GM19035 (cell line): Measurements from ENCODE around the gene TNS4.

Experiments used
- ATAC-seq: cut with Tn5 transposase; IDR thresholded peaks from one replicate; pipeline ENCODE4 v1.9.1; 2021; ENCODE audit not compliant: unreplicated experiment

TNS4 gene

DNA sequence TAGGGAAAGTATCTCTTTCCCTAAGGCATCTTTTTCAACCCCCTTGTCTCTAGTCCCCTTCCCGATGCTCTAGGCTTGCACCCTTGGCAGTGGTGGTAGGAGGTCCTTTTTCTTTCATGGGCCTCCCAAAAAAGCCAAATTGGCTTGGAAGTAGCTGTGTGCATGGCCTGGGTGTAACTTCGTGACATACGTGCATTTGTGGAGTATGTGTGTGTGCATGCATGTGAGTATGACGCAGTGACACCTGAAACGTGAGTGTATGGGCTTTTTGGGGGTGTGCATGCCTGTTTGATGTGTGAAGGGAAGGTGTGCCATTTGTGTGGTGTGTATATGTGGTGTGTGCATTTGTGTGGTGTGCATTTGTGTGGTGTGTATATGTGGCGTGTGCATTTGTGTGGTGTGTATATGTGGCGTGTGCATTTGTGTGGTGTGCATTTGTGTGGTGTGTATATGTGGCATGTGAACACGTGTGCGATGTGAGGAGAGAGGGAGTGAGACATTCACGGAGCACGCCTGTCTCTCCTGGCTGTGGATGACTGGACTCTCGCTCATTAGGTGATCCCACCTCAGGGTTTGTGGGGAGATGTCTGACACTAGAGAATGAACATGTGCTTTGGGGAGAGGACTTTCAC is 42.5 kb downstream of the TNS4 start:
- no peak for ATAC-seq

DNA sequence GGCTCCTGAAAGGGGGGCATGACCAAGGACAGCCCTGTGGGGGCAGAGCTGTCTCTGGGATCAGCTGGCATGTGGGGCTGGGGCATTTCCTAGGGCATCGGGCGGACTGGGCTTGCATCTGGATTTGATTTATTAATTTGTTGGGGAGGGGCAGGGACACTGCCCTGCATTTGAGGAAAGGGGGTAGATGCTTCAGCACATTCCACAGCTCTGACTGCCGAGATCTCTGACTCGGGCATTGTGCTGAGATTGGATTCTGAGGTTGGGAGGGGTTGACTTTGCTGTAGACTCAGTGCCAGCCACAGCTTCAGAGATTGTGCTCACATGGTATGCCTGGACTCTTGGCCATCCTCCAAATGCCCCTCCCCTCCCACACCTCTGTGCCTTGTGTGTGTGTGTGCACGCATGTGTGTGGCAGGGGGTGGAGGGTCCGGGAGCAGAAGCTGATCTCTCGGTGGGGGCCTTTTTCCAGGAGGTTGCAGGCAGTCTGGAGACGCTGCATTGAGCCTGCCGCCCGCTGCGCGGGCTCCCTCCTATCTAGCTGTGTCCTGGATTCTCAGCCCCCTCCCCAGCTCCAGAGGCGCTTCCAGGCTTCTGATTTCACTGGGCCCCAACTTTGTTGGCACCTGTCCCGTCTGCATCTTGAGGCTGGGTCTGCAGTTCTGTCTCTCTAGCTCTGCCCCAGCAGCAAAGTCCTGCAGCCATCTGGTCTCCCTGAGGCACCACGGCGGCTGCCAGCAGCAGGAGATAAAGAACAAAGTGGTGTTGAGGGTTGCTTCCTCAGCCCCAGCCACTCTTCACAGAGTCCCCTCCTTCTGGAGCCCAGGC is 43.2 kb downstream of the TNS4 start:
- no peak for ATAC-seq

DNA sequence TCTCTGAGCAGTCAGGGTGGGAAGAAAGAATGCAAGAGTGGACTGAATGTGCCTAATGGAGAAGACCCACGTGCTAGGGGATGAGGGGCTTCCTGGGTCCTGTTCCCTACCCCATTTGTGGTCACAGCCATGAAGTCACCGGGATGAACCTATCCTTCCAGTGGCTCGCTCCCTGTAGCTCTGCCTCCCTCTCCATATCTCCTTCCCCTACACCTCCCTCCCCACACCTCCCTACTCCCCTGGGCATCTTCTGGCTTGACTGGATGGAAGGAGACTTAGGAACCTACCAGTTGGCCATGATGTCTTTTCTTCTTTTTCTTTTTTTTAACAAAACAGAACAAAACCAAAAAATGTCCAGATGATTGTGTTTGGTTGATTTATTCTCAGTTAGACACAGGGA is 44.1 kb downstream of the TNS4 start:
- ATAC-seq: no peak

DNA sequence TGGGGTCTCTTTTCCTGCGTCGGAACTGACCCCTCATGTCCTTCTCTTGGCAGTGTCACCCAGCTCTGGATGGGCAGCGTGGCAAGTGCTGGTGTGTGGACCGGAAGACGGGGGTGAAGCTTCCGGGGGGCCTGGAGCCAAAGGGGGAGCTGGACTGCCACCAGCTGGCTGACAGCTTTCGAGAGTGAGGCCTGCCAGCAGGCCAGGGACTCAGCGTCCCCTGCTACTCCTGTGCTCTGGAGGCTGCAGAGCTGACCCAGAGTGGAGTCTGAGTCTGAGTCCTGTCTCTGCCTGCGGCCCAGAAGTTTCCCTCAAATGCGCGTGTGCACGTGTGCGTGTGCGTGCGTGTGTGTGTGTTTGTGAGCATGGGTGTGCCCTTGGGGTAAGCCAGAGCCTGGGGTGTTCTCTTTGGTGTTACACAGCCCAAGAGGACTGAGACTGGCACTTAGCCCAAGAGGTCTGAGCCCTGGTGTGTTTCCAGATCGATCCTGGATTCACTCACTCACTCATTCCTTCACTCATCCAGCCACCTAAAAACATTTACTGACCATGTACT is 44.9 kb downstream of the TNS4 start:
- ATAC-seq: no peak

DNA sequence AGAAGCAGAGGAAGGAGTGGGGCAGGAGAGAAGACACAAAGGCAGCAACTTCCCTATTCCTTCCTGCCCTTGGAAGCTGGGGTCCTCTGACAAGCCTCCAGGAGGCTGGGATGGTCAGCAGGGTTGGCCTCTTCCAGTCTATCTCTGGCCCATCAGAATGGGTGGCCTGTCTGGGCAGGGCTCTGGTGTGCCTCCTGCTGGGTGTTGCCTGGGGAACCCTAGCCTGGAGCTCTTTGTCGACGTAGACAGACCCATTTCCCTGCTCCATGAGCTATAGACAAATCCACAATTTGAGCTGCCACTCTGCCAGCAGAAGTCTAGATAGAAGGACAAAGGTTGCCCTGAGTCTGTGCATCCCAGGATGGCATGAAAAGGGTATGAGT is 46.8 kb downstream of the TNS4 start:
- no peak for ATAC-seq

DNA sequence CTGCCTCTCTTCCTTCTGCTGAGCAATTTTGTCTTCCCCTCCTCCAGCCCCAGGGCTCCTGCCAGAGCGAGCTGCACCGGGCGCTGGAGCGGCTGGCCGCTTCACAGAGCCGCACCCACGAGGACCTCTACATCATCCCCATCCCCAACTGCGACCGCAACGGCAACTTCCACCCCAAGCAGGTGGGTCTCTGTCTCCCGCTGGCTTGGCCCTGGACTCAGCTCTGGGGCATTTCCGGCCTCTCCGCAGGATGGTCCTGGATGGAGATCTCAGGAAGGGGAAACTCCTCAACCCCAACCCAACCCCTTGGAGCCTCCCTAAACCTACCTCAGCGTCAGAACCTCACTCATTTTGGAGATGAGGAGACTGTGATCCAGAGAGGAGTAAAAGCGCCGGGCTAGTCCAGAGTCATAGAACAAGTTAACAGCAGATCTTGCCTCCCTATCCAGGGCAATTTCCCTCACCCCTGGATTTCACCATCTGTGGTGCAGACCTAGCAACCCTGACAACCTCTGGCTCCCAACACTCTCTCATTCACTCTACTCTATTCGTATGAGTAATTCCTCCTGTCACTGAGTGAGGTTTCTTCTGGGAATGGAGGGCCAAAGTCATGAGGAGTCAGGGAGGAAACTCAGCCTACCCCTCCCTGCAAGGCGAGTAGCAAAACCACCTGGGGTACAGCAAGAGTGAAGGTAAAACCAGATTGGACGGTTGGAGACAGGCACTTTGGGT is 47.4 kb downstream of the TNS4 start:
- ATAC-seq: no peak

DNA sequence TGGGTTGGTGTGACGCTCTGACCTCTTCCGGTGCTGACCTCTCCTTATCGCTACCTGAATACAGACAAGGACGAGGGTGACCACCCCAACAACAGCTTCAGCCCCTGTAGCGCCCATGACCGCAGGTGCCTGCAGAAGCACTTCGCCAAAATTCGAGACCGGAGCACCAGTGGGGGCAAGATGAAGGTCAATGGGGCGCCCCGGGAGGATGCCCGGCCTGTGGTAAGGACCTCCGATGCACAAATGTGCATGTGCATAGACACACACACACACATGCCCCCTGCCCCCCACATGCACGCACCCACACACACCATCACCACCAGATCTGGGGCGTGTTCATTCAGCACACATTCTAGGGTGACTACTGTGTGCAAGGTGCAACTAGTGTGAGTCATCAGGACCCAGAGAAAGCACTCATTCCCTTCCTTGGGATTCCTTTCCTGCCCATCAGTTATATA is 48.5 kb downstream of the TNS4 start:
- no peak for ATAC-seq

DNA sequence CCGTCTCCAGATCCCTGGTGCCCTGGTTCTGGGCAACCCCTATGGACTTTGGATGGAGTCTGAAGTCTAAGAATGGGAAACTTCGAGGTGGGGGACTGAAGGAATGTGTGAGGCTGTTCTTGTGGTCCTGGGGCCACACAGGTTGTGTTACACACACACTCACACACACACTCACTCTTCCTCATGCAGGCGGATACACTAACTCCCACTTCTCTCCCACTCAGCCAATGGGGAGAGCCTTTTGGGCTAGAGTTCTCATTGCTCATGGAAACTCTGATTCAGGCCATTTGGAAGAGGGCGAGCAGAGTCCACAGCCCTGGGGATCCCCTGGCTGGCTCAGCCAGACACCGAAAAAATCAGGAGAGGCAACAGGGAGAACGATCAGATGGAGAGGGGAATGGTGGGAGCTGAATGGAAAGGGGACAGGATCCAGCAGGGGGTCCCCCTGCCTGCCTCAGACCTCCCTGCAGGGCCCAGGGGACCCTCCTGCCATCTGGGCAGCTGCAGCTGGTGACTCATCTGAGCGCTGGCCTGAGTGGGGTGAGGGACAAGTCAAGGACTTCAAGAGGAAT is 49.1 kb downstream of the TNS4 start:
- ATAC-seq: no peak

DNA sequence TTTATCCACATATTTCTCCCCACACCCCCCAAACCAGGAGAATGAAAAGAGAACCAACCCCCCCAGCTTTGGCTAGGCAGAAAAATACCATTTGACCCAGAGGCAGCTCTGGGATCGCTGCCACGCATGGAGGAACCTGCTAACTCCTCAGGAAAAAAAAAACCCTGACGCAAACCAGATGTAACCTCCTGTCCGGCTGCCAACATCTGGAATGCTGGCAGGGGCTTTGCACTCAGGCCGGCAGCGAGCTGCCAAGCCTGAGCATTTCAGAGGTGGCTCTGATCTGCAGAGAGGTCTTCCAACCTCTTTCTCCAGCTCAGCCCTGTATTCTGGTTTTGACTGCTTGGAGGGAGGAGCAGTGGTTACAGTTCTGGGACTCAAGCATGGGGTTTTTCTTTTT is 50.0 kb downstream of the TNS4 start:
- no peak for ATAC-seq

DNA sequence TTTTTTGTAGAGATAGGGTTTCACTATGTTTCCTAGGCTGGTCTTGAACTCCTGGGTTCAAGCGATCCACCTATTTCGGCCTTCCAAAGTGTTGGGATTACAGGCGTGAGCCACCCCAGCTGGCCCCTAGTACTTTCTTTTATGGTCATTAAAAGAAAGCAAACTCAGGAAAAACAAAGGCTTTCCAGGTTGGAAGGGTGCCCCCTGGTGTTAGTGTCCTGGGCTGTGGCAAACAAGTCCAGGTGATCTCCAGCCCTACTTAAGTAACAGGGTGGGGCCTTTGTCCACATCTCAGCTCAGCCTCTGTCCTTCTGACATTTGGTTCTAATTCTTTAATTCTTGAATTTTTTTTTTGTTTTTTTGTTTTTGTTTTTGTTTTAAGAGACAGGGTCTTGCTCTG is 51.2 kb downstream of the TNS4 start:
- ATAC-seq: no peak

DNA sequence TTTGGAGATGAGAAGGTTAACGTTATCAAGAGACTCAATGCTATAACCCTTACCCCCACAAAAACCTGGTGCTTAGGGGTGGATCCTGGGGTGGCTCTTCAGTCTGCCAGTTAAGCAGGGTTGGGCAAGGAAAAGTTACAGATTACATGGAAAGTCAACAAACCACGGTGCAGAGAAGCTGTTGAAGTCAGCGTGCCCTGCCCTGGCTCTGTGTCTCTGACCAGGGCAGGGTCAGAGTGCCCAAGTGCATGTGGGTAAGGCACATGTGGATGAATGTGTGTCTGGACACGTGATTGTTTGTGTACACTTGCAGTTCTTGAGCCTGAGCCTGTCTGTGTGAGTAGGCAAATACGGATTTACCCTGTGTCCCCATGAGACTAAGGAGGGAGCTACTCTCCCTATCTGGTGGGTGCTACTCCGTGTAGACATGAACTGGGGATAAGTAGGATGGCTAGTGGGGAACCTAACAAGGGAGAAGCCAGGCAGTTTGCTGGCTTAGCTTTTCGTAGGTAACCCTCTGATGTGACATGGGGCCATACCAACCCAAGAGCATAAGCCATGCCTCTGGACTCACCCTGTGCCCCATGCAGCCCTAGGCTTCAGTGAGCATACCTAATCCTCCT is 52.7 kb downstream of the TNS4 start:
- no peak for ATAC-seq

DNA sequence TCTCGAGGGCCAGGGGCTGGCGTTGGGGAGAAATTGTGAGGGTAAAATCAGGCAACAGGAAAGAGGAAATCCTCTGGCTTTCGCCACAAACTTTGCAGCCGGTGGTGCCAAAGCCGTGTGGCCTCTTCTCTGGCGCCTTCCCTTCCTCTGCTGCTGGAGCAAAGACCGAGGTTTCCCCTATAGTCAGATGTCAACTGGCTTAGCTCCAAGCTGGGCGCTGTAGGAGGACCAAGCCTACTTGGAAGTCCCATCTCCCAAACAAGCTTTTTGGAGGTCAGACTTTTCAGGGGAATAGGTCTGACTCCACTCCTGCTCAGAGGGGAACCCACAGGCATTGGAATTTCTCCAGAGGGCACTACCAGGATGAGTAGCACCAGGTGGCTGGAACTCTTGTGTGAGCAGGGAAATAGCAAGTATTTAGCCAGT is 53.2 kb downstream of the TNS4 start:
- no peak for ATAC-seq

DNA sequence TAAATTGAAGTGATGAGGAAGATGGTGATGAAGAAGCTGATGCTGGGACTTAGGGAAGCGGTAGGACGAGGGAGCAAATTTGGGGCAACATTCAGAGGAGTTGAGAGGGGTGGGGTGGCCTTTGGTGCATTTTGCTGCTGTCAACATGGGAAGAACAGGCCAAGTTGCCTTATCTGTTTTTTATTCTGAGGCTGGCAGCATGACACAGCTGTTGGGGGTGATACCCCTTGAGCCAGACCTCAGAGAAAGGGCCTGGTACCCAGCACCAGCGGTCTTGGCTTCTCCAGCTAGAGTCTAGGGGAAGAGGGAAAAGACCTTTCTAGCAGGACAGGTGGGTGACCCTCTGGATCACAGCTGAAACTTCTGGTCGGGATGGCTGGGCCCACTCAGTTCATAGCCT is 53.6 kb downstream of the TNS4 start:
- ATAC-seq: no peak

DNA sequence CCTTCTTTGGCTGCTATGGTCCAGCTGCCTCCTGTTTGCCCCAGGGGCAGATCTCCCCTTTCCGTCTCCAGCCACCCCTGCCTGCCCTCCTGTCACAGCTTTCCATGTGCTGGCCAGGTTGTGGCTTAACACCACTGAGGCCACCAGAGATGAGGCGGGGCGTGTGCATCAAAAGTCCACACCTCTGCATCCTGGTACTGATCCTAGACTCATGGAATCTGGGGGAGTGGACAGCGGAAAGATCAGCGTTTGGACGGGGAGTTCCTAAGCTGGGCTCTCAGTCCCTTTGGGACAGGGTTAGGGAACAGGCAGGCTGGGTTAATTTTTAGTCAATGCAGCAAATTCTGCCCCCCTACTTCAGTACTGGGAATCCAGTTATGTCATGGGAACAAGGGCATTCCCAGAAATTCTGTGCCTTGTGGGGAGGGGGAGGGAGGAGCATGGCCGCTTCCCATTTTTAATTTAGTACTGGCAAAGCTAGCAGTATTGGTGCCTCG is 54.2 kb downstream of the TNS4 start:
- no peak for ATAC-seq

DNA sequence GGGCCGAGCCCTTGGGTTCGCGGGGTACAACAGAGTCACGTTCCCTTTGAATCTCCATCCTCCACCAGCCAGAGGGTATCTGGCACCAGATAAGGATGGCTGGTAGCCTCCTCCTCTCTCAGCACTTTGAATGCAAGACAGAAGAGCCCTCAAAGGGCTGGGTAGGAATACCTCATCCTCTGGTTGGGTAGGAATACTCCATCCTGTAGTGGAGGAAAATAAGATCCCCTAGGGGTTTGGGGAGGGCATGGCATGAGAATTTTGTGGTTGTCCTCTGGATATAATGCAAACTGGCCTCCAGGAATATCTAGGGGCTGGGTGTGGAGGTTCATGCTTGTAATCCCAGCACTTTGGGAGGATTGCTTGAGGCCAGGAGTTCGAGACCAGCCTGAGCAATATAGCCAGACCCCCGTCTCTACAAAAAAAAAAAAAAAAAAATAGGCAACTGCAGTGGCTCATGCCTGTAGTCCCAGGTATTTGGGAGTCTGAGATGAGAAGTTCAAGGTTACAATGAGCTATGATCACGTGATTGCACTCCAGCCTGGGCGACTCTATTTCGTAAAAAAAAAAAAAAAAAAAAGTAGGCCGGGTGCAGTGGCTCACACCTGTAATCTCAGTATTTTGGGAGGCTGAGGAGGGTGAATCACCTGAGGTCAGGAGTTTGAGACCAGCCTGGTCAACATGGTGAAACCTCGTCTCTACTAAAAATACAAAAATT is 55.5 kb downstream of the TNS4 start:
- ATAC-seq: no peak

DNA sequence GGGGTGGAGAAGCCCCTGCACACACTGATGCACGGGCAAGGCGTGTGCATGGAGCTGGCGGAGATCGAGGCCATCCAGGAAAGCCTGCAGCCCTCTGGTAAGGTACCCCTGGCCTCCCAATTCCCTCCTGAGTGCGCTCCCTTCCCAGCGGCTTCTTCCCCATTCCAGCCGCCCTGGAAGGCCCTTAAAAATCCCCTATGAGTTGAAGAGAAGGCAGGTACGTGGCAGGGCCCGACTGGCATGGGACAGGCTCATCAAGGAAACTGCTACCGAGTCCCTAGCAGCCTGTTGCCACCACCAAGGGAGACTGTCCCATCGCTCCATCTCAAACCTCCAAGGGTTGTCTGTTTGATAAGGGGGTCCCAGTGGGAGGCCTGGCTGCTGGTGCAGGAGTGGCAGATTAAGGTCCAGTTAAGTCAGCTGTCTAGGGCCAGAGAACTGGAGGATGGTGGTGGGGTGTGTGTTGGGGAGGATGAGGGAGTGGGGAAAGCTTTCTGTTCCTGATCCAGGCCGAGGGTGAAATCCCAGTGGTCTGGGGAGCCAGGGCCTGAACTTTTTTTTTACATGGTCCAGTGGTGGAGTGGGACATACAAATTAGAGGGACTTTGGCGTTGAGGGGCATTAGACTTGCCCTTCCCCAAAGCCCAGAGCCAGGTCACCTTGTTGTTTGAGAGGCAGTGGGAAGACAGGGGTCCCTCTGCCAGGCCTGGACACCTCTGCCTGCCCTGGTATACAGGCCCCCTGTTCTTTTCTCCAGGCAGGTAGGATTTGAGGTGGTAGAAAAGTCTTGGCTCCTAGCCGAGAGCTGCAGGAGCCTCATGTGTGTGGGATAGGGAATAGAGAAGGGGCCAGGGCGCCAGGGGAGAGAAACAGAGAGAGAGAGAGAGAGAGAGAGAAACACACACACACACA is 57.2 kb downstream of the TNS4 start:
- no peak for ATAC-seq

DNA sequence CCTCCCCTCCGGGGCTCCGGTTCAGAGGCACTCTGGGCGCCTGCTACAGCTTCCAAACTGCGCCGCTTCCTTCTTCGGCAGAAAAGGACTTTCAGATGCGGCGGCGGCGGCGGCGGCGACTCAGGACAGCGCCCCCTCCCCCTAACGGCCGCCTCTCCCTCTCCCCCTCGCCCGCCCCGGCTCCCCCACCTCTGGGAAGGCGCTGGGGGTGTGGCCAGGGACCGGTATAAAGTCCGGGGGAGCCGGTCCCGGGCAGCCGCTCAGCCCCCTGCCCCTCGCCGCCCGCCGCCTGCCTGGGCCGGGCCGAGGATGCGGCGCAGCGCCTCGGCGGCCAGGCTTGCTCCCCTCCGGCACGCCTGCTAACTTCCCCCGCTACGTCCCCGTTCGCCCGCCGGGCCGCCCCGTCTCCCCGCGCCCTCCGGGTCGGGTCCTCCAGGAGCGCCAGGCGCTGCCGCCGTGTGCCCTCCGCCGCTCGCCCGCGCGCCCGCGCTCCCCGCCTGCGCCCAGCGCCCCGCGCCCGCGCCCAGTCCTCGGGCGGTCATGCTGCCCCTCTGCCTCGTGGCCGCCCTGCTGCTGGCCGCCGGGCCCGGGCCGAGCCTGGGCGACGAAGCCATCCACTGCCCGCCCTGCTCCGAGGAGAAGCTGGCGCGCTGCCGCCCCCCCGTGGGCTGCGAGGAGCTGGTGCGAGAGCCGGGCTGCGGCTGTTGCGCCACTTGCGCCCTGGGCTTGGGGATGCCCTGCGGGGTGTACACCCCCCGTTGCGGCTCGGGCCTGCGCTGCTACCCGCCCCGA is 58.0 kb downstream of the TNS4 start, which contains the start of gene IGFBP4:
TSS of gene IGFBP4 (plus strand) at position 255 of the 792 bp plus-strand sequence. CDS start at position 541, 286 bp downstream.
- no peak for ATAC-seq
